Spleen (tissue), 11 donors: ENCODE data around the gene NR2F1-AS1. TPM values are rescaled to one million over a fixed set of nuclear protein-coding genes. Genes with fewer than 3 reads are reported as not detected.
"Not testable (repeated sequence)": the region's sequence is repeated elsewhere in the genome, so short reads cannot be mapped to it uniquely, and the experiment has no call there.

ENCODE experiments used
- DNase-seq: peaks from one replicate; pipeline ENCODE4 v3.0.0-alpha.2; 2020
- H3K27ac ChIP-seq, 8 donors: fragments of 200-600 bp; sonication (generic) in 7 of 8; 1 replicate in 4 of 8; 2 replicates in 4 of 8; pipeline versions ENCODE4 v1.5.0 to v1.8.0; 2016 to 2021; ENCODE audit warnings: inconsistent platforms in 4 of 8, mild to moderate bottlenecking in 4 of 8, moderate library complexity in 1 of 8
- H3K27me3 ChIP-seq, 7 donors: fragments of 200-600 bp; sonication (generic) in 6 of 7; replicated peaks in 1 of 7; 1 replicate in 4 of 7; 2 replicates in 3 of 7; pipeline versions ENCODE4 v1.5.0 to v1.8.0; 2016 to 2021; ENCODE audit warnings: inconsistent platforms in 3 of 7, mild to moderate bottlenecking in 1 of 7
- H3K36me3 ChIP-seq, 6 donors: fragments of 200-600 bp; sonication (generic) in 5 of 6; 1 replicate in 4 of 6; 2 replicates in 2 of 6; pipeline versions ENCODE4 v1.5.0 to v1.8.0; 2016 to 2021; ENCODE audit warnings: inconsistent platforms in 2 of 6
- H3K4me1 ChIP-seq, 6 donors: fragments of 200-600 bp; sonication (generic) in 5 of 6; 1 replicate in 3 of 6; 2 replicates in 3 of 6; pipeline versions ENCODE4 v1.5.0 to v1.8.0; 2016 to 2021; ENCODE audit warnings: inconsistent platforms in 3 of 6
- H3K4me3 ChIP-seq, 8 donors: fragments of 200-600 bp; sonication (generic) in 7 of 8; 1 replicate in 4 of 8; 2 replicates in 4 of 8; pipeline versions ENCODE4 v1.5.0 to v1.8.0; 2016 to 2021; ENCODE audit warnings: inconsistent platforms in 4 of 8, mild to moderate bottlenecking in 4 of 8, moderate library complexity in 2 of 8
- H3K9me3 ChIP-seq, 8 donors: fragments of 200-600 bp; sonication (generic) in 7 of 8; 1 replicate in 4 of 8; 2 replicates in 4 of 8; pipeline versions ENCODE4 v1.5.0 to v1.8.0; 2016 to 2021; ENCODE audit warnings: inconsistent platforms in 4 of 8
- CTCF ChIP-seq, 11 experiments: fragments of 200-600 bp in 7 of 11; fragments of 450-650 bp in 4 of 11; sonication (generic) in 4 of 11; IDR thresholded peaks in 8 of 11; conservative IDR thresholded peaks in 3 of 11; 1 replicate in 7 of 11; 2 replicates in 4 of 11; pipeline versions ENCODE4 v1.4.0 to v1.8.0; 2016 to 2021; ENCODE audit warnings: antibody characterized with exemption in 11 of 11, inconsistent platforms in 4 of 11, mild to moderate bottlenecking in 1 of 11
- POLR2A ChIP-seq, 3 donors: fragments of 450-650 bp; IDR thresholded peaks; one replicate each; pipeline ENCODE4 v1.5.1; 2017; ENCODE audit warnings: antibody characterized with exemption in 3 of 3, mild to moderate bottlenecking in 1 of 3
- POLR2AphosphoS5 ChIP-seq, 3 donors: sonication (generic); formaldehyde crosslinking; IDR thresholded peaks; one replicate each; pipeline ENCODE4 v1.5.1; 2017; ENCODE audit warnings: antibody characterized with exemption in 3 of 3
- WGBS, 5 donors: extraction: QIAGEN DNeasy Blood & Tissue Kit in 3 of 5; methylation state at CpG; one replicate each; pipeline versions ENCODE4 v1.1.5 to v1.1.7; 2013 to 2018; 5-methylcytosine and 5-hydroxymethylcytosine counted together
- intact Hi-C: fragments of 100-400 bp; cut with DNase I; formaldehyde crosslinking; loops from one replicate; pipeline ENCODE4 v1.15.0; 2023; ENCODE audit warnings: low total_unique reads
- polyA plus RNA-seq, 3 donors: library from polyadenylated mRNA; stranded (reverse); fragments of 200-250 nt; gene quantifications; one replicate each; pipeline ENCODE4 v1.2.1, GENCODE V29; 2013
- total RNA-seq, 7 donors: library from RNA; depleted of rRNA in 3 of 7; stranded (reverse); fragments of >200 nt in 3 of 7; fragmentation: NEBNext Ultra II Directional in 4 of 7; extraction: Animal tissue kit (Norgen Biotek cat#: 25700) in 4 of 7; gene quantifications; one replicate each; pipeline versions ENCODE4 v1.1.0 to v1.2.1, GENCODE V29; 2016 to 2021
- donor health status: healthy with polysubstance abuse.
- donor health status: DM: no; HTN: no; CAD: no; lungs with moderate emphysema.
- donor health status: DM: no; HTN: no; CAD: no.
- donor health status: Bipolar disorder and iron deficiency.
- donor health status: healthy.
- donor health status: DM: no; HTN: no; CAD: no.
- donor health status: DM: yes; HTN: yes; CAD: no.

Gene NR2F1-AS1
- total and polyA plus RNA-seq, 10 donors: 5.9 to 21.6 (median 8.5) TPM

DNA sequence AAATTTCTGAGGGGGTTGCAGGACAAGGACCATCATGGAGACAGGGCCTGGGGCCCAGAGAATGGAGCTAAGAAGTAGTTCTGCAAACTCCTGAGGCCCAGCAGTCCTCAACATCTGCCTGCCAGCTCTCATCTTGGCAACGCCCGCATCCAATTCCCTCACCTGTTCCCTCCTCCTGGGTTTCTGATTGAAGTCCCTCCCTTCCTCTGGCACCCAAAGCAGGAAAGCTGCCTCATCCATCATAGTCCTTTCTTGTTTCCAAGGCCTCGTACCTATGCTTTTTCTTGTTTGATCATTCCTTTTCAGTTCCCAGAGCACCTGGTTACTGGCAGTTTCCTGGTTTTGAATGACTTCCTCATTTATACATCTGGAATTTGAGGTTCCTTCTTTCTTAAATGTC is 181.3 kb downstream of the NR2F1-AS1 start:
- intact Hi-C loops: no loop called here
- Histone ChIP-seq H3K4me1 (no peaks in the 10 kb centered on the region), H3K4me3 (no peak overlapping the region), H3K27ac (no peak overlapping the region), H3K9me3 (peaks cover 0 to 9% (median 0%) of the 10 kb centered on the region in 8 donors), H3K36me3 (no peaks in the 10 kb centered on the region), H3K27me3 (no peaks in the 10 kb centered on the region)
- WGBS, 5 donors: 62 to 73% (median 64%) methylated on average over 3 of the region's 3 CpGs
- DNase-seq: no peak
- no peak for TF ChIP-seq CTCF (IDR thresholded peaks at IDR 0.05 in 8 of 11, conservative IDR thresholded peaks at IDR 0.05 in 3 of 11)
- no peak for TF ChIP-seq POLR2AphosphoS5 (IDR thresholded peaks at IDR 0.05)
- TF ChIP-seq POLR2A (IDR thresholded peaks at IDR 0.05): no peak

DNA sequence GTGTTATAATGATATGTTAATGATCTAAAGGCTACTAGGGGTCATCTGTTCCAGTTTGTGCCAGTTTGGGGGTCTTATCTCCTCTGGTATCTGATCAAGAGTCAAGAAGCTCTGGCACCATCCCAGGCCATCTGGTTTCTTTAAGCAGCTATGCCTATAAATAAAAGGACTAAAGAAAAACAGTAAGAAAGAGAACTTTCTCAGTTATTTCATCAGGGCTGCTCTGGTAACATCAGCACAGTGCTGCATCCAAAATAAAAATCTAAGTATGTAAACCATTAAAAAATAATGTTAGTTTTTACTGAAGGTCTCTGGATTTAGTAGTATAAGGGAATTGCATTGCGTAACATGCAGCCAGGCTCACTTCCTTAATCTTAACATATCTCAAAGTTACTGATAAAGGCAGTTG is 185.0 kb downstream of the NR2F1-AS1 start:
- TF ChIP-seq CTCF (IDR thresholded peaks at IDR 0.05 in 8 of 11, conservative IDR thresholded peaks at IDR 0.05 in 3 of 11): no peak
- no peak for TF ChIP-seq POLR2A (IDR thresholded peaks at IDR 0.05)
- no peak for TF ChIP-seq POLR2AphosphoS5 (IDR thresholded peaks at IDR 0.05)
- 87 to 97% (median 92%) methylated on average over 1 of the region's 1 CpG for WGBS, 5 donors
- intact Hi-C loops: no loop called here

DNA sequence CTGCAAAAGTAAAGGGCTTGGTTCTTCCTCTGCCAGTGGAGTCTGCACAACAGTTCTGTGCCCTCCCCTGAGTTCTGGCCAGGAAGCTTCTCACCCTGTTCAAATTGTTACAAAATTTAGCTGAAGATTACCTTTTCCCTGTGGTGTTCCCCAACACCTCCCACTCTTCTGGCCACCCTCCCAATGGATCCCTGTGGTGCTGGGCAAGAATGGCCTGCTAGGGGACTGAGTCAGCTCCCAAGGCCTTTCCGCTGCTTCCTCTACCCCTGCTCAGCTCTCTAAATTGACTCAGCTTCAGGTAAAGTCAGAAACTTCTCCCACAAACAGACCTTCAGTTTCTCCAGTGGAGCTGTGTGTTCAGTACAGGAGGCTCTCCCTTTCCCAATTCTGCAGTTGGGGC is 186.0 kb downstream of the NR2F1-AS1 start:
- intact Hi-C loops: no loop called here
- DNase-seq: no peak
- H3K27me3 ChIP-seq: no peaks in the 10 kb centered on the region
- H3K9me3 ChIP-seq: peaks cover 0 to 23% (median 0%) of the 10 kb centered on the region in 8 donors
- H3K36me3 ChIP-seq: no peaks in the 10 kb centered on the region
- H3K4me1 ChIP-seq: no peaks in the 10 kb centered on the region
- no peak overlapping the region for H3K27ac ChIP-seq
- TF ChIP-seq CTCF (IDR thresholded peaks at IDR 0.05 in 8 of 11, conservative IDR thresholded peaks at IDR 0.05 in 3 of 11) (no peak), POLR2AphosphoS5 (IDR thresholded peaks at IDR 0.05) (no peak), POLR2A (IDR thresholded peaks at IDR 0.05) (no peak)
- 82 to 100% (median 94%) methylated on average over 1 of the region's 1 CpG for WGBS, 5 donors
- H3K4me3 ChIP-seq: no peak overlapping the region

More for the DNA sequence above, 185.0 kb downstream of the NR2F1-AS1 start:
- Histone ChIP-seq H3K4me3 (no peak overlapping the region), H3K36me3 (no peaks in the 10 kb centered on the region), H3K9me3 (peaks cover 0 to 13% (median 0%) of the 10 kb centered on the region in 8 donors), H3K27ac (no peak overlapping the region), H3K27me3 (no peaks in the 10 kb centered on the region), H3K4me1 (no peaks in the 10 kb centered on the region)
- no peak for DNase-seq

- no peaks in the 10 kb centered on the region for H3K27me3 ChIP-seq
- peaks cover 0 to 24% (median 0%) of the 10 kb centered on the region in 8 donors for H3K9me3 ChIP-seq
- WGBS, 5 donors: 82 to 100% (median 86%) methylated on average over 1 to 2 of the region's 2 CpGs
- H3K27ac ChIP-seq: no peak overlapping the region
- DNase-seq: no peak
- intact Hi-C loops: no loop called here
- no peak for TF ChIP-seq CTCF (IDR thresholded peaks at IDR 0.05 in 8 of 11, conservative IDR thresholded peaks at IDR 0.05 in 3 of 11)
- TF ChIP-seq POLR2A (IDR thresholded peaks at IDR 0.05): no peak
- no peak for TF ChIP-seq POLR2AphosphoS5 (IDR thresholded peaks at IDR 0.05)
- no peak overlapping the region for H3K4me3 ChIP-seq
- no peaks in the 10 kb centered on the region for H3K36me3 ChIP-seq
- no peaks in the 10 kb centered on the region for H3K4me1 ChIP-seq
These were observed 186.7 kb downstream of the NR2F1-AS1 start for GRCh38 chr5:93394301-93394700.

DNA sequence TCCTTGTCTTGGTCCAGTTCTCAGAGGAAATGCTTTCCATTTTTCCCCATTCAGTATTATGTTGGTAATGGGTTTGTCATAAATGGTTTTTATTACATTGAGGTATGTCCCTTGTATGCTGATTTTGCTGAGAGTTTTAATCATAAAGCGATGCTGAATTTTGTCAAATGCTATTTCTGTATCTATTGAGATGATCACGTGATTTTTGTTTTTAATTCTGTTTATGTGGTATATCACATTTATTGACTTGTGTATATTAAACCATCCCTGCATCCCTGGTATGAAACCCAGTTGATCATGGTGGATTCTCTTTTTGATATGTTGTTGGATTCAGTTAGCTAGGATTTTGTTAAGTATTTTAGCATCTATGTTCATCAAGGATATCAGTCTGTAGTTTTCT is 189.8 kb downstream of the NR2F1-AS1 start:
- 88 to 96% (median 92%) methylated on average over 2 of the region's 2 CpGs for WGBS, 5 donors
- H3K36me3 ChIP-seq, H3K4me3 ChIP-seq, intact Hi-C loops, H3K27me3 ChIP-seq, H3K4me1 ChIP-seq, DNase-seq, H3K27ac ChIP-seq: not testable (repeated sequence)
- peaks cover 0 to 18% (median 0%) of the 10 kb centered on the region in 8 donors for H3K9me3 ChIP-seq
